Measurements from ENCODE around the gene LRRTM4.

GRCh38 chr2:77008853-77009252 is 513.3 kb downstream of the LRRTM4 start:
- TF ChIP-seq CTCF (conservative IDR thresholded peaks at IDR 0.05 in 1 of 2, IDR thresholded peaks at IDR 0.05 in 1 of 2; ENCODE audit: low read depth in 1 of 2, low read length in 2 of 2) (no peak), EZH2 (IDR thresholded peaks at IDR 0.05; ENCODE audit: low read length, missing control alignments) (no peak)
